HepG2 (cell line): ENCODE measurements around the gene DDAH2. TPM values are rescaled to one million over a fixed set of nuclear protein-coding genes. Genes with fewer than 3 reads are reported as not detected.

ENCODE experiments used
- DPF2 ChIP-seq: sonication (generic); formaldehyde crosslinking; IDR thresholded peaks from 2 replicates; pipeline ENCODE4 v1.4.0; 2020; ENCODE audit warnings: mild to moderate bottlenecking, low read depth, missing genetic modification reagents, borderline replicate concordance
- GATAD2A ChIP-seq: IDR thresholded peaks from 2 replicates; pipeline ENCODE4 v1.6.1; 2016
- PPARG ChIP-seq: conservative IDR thresholded peaks from 2 replicates; pipeline ENCODE4 v1.6.1; 2016; ENCODE audit warnings: missing biosample characterization, missing genetic modification reagents
- XRCC5 ChIP-seq: fragments of 200-400 bp; formaldehyde crosslinking; optimal IDR thresholded peaks from 2 replicates; pipeline ENCODE3; 2017; ENCODE audit warnings: mild to moderate bottlenecking, low read length
- ZMYM2 ChIP-seq: sonication (generic); formaldehyde crosslinking; IDR thresholded peaks from 2 replicates; pipeline ENCODE4 v1.8.0; 2022; ENCODE audit warnings: mild to moderate bottlenecking, missing genetic modification reagents
- ZNF251 ChIP-seq: sonication (generic); formaldehyde crosslinking; IDR thresholded peaks from 2 replicates; pipeline ENCODE4 v1.9.0; 2021; ENCODE audit warnings: mild to moderate bottlenecking, missing genetic modification reagents
- ZNF547 ChIP-seq: sonication (generic); formaldehyde crosslinking; IDR thresholded peaks from 2 replicates; pipeline ENCODE4 v1.5.1; 2020; ENCODE audit warnings: mild to moderate bottlenecking, missing genetic modification reagents
- polyA plus RNA-seq, 8 experiments: library from polyadenylated mRNA; depleted of rRNA in 3 of 8; stranded (reverse) in 7 of 8; unstranded in 1 of 8; fragments of >200 nt; fragmentation: Illumina TruSeq in 4 of 8; extraction: Trizol in 4 of 8; gene quantifications; 2 replicates each; pipeline versions ENCODE4 v1.2.1 to v1.2.3, GENCODE V29; 2011 to 2016; ENCODE audit warnings: low read depth in 4 of 8, missing spikeins in 1 of 8, mixed read lengths in 1 of 8; ENCODE audit not compliant: insufficient read depth in 1 of 8
- total RNA-seq, 5 experiments: library from RNA; depleted of rRNA; stranded (reverse); fragments of >200 nt; fragmentation: Illumina TruSeq; extraction: Trizol; gene quantifications; 2 replicates each; pipeline ENCODE4 v1.2.3, GENCODE V29; 2016; ENCODE audit warnings: low read depth in 1 of 5
- TF ChIP-seq, protein P1 (sequence below): sonication (generic); IDR thresholded peaks from 2 replicates; pipeline ENCODE4 v1.6.1; 2016; ENCODE audit warnings: low read depth, borderline replicate concordance
- TF ChIP-seq, protein P2 (sequence below): sonication (generic); formaldehyde crosslinking; IDR thresholded peaks from 2 replicates; pipeline ENCODE4 v1.8.1; 2023; ENCODE audit warnings: mild to moderate bottlenecking, inconsistent platforms, moderate library complexity, missing genetic modification reagents, borderline replicate concordance
- TF ChIP-seq, protein P3 (sequence below): sonication (generic); formaldehyde crosslinking; IDR thresholded peaks from 2 replicates; pipeline ENCODE4 v1.5.0; 2020; ENCODE audit warnings: mild to moderate bottlenecking, missing genetic modification reagents, borderline replicate concordance
- TF ChIP-seq, protein P4 (sequence below): sonication (generic); formaldehyde crosslinking; IDR thresholded peaks from 2 replicates; pipeline ENCODE4 v1.4.0; 2020; ENCODE audit warnings: missing genetic modification reagents

Gene DDAH2
- total and polyA plus RNA-seq, 2 of the 13 experiments (the other 11 are each of a cell fraction or from before 2014, with no cell fraction given), result 16.4 to 21.1 TPM

DNA sequence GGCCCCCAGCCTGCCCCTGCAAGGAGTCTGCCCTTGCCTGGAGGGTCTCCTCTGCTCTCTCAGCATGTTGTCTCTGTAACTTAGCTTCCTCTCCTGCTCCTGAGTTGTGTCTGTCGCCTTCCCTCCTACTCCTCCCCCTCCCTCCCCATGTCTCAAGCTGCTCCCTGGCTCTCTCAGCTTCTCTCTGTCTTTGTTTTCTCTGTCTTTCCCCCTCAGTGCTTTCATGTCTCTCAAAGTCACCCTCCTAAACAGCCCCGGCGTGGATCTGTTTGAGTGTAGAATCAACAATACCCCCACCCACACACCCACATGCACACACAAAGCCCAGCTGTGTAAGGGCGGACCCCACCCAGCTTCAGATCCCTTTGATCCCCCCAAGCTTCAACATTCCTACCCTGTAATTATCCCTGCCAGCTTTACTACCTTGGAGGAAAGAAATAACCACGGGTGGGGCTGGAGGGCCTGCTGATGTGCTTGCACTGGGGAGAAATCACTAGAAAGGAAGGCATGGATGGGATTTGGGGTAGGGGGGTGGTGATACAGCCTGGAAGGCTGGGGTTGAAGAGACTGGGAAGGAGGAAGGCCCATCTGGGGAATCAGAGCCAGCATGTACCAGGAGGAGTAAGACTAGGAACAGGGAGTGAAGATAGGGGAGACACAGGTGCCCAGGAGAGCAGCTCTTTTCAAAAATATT is 15.0 kb downstream of the DDAH2 start (continued):
- TF ChIP-seq, protein P1, sequence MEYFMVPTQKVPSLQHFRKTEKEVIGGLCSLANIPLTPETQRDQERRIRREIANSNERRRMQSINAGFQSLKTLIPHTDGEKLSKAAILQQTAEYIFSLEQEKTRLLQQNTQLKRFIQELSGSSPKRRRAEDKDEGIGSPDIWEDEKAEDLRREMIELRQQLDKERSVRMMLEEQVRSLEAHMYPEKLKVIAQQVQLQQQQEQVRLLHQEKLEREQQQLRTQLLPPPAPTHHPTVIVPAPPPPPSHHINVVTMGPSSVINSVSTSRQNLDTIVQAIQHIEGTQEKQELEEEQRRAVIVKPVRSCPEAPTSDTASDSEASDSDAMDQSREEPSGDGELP, result peak; percentile 45; the same call in 1 of the 2 replicates
- TF ChIP-seq ZMYM2 (CRISPR knock-in tag), result no peak
- TF ChIP-seq, protein P2, sequence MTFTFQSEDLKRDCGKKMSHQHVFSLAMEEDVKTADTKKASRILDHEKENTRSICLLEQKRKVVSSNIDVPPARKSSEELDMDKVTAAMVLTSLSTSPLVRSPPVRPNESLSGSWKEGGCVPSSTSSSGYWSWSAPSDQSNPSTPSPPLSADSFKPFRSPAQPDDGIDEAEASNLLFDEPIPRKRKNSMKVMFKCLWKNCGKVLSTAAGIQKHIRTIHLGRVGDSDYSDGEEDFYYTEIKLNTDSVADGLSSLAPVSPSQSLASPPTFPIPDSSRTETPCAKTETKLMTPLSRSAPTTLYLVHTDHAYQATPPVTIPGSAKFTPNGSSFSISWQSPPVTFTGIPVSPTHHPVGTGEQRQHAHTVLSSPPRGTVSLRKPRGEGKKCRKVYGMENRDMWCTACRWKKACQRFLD (CRISPR knock-in tag), result no peak
- TF ChIP-seq, protein P3, sequence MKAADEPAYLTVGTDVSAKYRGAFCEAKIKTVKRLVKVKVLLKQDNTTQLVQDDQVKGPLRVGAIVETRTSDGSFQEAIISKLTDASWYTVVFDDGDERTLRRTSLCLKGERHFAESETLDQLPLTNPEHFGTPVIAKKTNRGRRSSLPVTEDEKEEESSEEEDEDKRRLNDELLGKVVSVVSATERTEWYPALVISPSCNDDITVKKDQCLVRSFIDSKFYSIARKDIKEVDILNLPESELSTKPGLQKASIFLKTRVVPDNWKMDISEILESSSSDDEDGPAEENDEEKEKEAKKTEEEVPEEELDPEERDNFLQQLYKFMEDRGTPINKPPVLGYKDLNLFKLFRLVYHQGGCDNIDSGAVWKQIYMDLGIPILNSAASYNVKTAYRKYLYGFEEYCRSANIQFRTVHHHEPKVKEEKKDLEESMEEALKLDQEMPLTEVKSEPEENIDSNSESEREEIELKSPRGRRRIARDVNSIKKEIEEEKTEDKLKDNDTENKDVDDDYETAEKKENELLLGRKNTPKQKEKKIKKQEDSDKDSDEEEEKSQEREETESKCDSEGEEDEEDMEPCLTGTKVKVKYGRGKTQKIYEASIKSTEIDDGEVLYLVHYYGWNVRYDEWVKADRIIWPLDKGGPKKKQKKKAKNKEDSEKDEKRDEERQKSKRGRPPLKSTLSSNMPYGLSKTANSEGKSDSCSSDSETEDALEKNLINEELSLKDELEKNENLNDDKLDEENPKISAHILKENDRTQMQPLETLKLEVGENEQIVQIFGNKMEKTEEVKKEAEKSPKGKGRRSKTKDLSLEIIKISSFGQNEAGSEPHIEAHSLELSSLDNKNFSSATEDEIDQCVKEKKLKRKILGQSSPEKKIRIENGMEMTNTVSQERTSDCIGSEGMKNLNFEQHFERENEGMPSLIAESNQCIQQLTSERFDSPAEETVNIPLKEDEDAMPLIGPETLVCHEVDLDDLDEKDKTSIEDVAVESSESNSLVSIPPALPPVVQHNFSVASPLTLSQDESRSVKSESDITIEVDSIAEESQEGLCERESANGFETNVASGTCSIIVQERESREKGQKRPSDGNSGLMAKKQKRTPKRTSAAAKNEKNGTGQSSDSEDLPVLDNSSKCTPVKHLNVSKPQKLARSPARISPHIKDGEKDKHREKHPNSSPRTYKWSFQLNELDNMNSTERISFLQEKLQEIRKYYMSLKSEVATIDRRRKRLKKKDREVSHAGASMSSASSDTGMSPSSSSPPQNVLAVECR (CRISPR knock-in tag), result peak; percentile 15; the same call in 1 of the 2 replicates
- TF ChIP-seq, protein P4, sequence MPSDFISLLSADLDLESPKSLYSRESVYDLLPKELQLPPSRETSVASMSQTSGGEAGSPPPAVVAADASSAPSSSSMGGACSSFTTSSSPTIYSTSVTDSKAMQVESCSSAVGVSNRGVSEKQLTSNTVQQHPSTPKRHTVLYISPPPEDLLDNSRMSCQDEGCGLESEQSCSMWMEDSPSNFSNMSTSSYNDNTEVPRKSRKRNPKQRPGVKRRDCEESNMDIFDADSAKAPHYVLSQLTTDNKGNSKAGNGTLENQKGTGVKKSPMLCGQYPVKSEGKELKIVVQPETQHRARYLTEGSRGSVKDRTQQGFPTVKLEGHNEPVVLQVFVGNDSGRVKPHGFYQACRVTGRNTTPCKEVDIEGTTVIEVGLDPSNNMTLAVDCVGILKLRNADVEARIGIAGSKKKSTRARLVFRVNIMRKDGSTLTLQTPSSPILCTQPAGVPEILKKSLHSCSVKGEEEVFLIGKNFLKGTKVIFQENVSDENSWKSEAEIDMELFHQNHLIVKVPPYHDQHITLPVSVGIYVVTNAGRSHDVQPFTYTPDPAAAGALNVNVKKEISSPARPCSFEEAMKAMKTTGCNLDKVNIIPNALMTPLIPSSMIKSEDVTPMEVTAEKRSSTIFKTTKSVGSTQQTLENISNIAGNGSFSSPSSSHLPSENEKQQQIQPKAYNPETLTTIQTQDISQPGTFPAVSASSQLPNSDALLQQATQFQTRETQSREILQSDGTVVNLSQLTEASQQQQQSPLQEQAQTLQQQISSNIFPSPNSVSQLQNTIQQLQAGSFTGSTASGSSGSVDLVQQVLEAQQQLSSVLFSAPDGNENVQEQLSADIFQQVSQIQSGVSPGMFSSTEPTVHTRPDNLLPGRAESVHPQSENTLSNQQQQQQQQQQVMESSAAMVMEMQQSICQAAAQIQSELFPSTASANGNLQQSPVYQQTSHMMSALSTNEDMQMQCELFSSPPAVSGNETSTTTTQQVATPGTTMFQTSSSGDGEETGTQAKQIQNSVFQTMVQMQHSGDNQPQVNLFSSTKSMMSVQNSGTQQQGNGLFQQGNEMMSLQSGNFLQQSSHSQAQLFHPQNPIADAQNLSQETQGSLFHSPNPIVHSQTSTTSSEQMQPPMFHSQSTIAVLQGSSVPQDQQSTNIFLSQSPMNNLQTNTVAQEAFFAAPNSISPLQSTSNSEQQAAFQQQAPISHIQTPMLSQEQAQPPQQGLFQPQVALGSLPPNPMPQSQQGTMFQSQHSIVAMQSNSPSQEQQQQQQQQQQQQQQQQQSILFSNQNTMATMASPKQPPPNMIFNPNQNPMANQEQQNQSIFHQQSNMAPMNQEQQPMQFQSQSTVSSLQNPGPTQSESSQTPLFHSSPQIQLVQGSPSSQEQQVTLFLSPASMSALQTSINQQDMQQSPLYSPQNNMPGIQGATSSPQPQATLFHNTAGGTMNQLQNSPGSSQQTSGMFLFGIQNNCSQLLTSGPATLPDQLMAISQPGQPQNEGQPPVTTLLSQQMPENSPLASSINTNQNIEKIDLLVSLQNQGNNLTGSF (CRISPR knock-in tag), result no peak
- TF ChIP-seq ZNF547, result no peak
- no peak for TF ChIP-seq DPF2
- no peak for TF ChIP-seq ZNF251 (CRISPR knock-in tag)
- no peak for TF ChIP-seq PPARG (CRISPR knock-in tag)
- peak; percentile 31 for TF ChIP-seq XRCC5
- peak; percentile 43; the same call in 1 of the 2 replicates for TF ChIP-seq GATAD2A (CRISPR knock-in tag)
